Epithelial cell of esophagus (primary cell): ENCODE results near the gene PIP5K1A.

Experiments
- DNase-seq: peaks from one replicate; pipeline ENCODE4 v3.0.0; 2010; ENCODE audit warnings: low read depth
- H3K4me3 ChIP-seq: 2 replicates; pipeline ENCODE4 v1.5.1; 2011; ENCODE audit warnings: mild to moderate bottlenecking, low read length, control low read depth
- TF ChIP-seq, protein P1 (sequence below): IDR thresholded peaks from 2 replicates; pipeline ENCODE4 v1.5.1; 2011; ENCODE audit warnings: low read depth, mild to moderate bottlenecking, low read length, control low read depth, inconsistent platforms; ENCODE audit not compliant: insufficient read depth; ENCODE audit errors: missing control alignments

The PIP5K1A gene

GRCh38 chr1:151289080-151289935 is 91.0 kb downstream of the PIP5K1A start:
- no peak for DNase-seq
- no peak overlapping the region for H3K4me3 ChIP-seq
- TF ChIP-seq, protein P1, sequence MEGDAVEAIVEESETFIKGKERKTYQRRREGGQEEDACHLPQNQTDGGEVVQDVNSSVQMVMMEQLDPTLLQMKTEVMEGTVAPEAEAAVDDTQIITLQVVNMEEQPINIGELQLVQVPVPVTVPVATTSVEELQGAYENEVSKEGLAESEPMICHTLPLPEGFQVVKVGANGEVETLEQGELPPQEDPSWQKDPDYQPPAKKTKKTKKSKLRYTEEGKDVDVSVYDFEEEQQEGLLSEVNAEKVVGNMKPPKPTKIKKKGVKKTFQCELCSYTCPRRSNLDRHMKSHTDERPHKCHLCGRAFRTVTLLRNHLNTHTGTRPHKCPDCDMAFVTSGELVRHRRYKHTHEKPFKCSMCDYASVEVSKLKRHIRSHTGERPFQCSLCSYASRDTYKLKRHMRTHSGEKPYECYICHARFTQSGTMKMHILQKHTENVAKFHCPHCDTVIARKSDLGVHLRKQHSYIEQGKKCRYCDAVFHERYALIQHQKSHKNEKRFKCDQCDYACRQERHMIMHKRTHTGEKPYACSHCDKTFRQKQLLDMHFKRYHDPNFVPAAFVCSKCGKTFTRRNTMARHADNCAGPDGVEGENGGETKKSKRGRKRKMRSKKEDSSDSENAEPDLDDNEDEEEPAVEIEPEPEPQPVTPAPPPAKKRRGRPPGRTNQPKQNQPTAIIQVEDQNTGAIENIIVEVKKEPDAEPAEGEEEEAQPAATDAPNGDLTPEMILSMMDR, result no peak

- H3K4me3 ChIP-seq, result no peak overlapping the region
- no peak for DNase-seq
- TF ChIP-seq, protein P1, result no peak
Measured at GRCh38 chr1:151289991-151290708, 91.8 kb downstream of the PIP5K1A start.

- no peak for DNase-seq
- no peak overlapping the region for H3K4me3 ChIP-seq
- TF ChIP-seq, protein P1, result no peak
Measured at GRCh38 chr1:151290709-151291303, 92.5 kb downstream of the PIP5K1A start.

GRCh38 chr1:151292207-151293030 is 94.1 kb downstream of the PIP5K1A start:
- H3K4me3 ChIP-seq, result no peak overlapping the region

GRCh38 chr1:151293093-151293492 is 94.7 kb downstream of the PIP5K1A start:
- DNase-seq, result no peak
- H3K4me3 ChIP-seq, result no peak overlapping the region
- TF ChIP-seq, protein P1, result no peak

More at GRCh38 chr1:151292207-151293030, 94.1 kb downstream of the PIP5K1A start:
- DNase-seq, result no peak
- TF ChIP-seq, protein P1, result peak; percentile 10

DNA sequence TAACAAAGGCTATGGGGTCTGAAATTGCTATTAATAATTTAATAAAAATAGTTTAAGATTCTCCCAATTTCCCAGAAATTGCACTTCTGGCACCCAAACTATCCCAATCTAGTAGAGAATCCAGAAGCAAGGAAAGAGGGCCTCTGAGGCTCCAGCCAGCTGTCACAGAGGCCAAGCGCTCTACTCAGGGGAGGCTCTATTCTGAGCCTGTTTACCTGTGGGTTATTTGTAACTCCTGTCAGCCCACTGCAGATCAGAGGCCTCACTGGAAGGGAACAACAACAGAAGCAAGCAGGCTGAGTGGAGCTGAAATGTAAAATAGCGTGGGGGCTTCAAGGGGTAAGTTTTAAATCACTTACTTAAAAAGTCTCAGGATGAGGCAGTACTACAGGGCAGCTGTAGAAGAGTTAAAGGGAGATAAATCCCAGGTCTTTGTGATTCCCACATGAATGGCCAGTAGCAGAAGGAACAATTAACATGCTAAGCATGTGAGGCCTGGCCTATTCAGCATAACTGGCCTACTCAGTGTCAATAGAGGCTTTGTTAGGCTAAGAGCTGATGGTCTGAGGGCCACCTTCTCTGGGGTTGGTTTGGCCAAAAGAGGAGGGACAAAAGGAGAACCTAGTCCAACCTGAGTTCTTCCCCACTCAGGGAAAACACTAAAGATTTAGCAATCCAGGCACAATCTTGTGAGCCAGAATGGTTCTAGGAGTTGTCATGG is 96.5 kb downstream of the PIP5K1A start:
- DNase-seq, result no peak
- H3K4me3 ChIP-seq, result no peak overlapping the region
- TF ChIP-seq, protein P1, result no peak
